Tibial nerve (tissue), 3 donors: Measurements from ENCODE around the gene IFITM2.
"Not testable (repeated sequence)": the region's sequence is repeated elsewhere in the genome, so short reads cannot be mapped to it uniquely, and the experiment has no call there.

ENCODE experiments used
- EP300 ChIP-seq, 2 donors: sonication (generic); formaldehyde crosslinking; IDR thresholded peaks; one replicate each; pipeline ENCODE4 v1.6.1; 2017; ENCODE audit warnings: antibody characterized with exemption in 2 of 2, mild to moderate bottlenecking in 1 of 2
- POLR2A ChIP-seq, 2 donors: fragments of 450-650 bp; IDR thresholded peaks; one replicate each; pipeline ENCODE4 v1.6.1; 2017; ENCODE audit warnings: antibody characterized with exemption in 2 of 2, mild to moderate bottlenecking in 2 of 2, moderate library complexity in 2 of 2

- TF ChIP-seq EP300, POLR2A (IDR thresholded peaks at IDR 0.05): not testable (repeated sequence)
Observed at GRCh38 chr11:311013-311748, 3.6 kb downstream of the IFITM2 start.
